Spleen (tissue), 7 donors: ENCODE data around the gene WDR64.

ENCODE experiments used
- POLR2AphosphoS5 ChIP-seq, 3 donors: sonication (generic); formaldehyde crosslinking; IDR thresholded peaks; one replicate each; pipeline ENCODE4 v1.5.1; 2017; ENCODE audit warnings: antibody characterized with exemption in 3 of 3
- TF ChIP-seq, protein P1 (sequence below), 11 experiments: fragments of 200-600 bp in 7 of 11; fragments of 450-650 bp in 4 of 11; sonication (generic) in 4 of 11; IDR thresholded peaks in 8 of 11; conservative IDR thresholded peaks in 3 of 11; 1 replicate in 7 of 11; 2 replicates in 4 of 11; pipeline versions ENCODE4 v1.4.0 to v1.8.0; 2016 to 2021; ENCODE audit warnings: antibody characterized with exemption in 11 of 11, inconsistent platforms in 4 of 11, mild to moderate bottlenecking in 1 of 11
- donor health status: DM: no; HTN: no; CAD: no; lungs with moderate emphysema.
- donor health status: DM: no; HTN: no; CAD: no.
- donor health status: DM: no; HTN: no; CAD: no.

DNA sequence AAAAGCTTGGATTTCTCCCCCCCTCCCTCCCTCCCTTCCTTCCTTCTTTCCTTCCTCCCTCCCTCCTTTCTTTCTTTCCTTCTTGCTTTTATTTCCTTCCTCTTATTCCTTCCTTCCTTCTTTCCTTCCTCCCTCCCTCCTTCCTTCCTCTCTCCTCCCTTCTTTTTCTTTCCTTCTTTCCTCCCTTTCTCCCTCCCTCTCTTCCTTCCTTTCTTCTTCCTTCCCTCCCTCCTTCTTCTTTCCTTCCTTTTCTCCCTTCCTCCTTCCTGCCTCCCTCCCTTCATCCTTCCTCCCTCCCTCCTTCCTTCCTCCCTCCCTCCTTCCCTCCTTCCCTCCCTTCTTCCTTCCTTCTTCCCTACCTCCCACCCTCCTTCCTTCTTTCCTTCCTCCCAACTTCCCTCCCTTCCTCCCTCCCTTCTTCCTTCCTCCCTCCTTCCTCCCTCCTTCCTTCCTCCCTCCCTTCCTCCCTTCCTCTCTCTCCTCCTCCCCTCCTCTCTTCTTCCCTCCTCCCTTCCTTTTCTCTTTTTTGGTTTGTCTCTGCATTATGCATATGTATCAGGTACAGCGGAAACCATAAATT is 22.8 kb downstream of the WDR64 start:
- TF ChIP-seq, protein P1, sequence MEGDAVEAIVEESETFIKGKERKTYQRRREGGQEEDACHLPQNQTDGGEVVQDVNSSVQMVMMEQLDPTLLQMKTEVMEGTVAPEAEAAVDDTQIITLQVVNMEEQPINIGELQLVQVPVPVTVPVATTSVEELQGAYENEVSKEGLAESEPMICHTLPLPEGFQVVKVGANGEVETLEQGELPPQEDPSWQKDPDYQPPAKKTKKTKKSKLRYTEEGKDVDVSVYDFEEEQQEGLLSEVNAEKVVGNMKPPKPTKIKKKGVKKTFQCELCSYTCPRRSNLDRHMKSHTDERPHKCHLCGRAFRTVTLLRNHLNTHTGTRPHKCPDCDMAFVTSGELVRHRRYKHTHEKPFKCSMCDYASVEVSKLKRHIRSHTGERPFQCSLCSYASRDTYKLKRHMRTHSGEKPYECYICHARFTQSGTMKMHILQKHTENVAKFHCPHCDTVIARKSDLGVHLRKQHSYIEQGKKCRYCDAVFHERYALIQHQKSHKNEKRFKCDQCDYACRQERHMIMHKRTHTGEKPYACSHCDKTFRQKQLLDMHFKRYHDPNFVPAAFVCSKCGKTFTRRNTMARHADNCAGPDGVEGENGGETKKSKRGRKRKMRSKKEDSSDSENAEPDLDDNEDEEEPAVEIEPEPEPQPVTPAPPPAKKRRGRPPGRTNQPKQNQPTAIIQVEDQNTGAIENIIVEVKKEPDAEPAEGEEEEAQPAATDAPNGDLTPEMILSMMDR (IDR thresholded peaks at IDR 0.05 in 8 of 11, conservative IDR thresholded peaks at IDR 0.05 in 3 of 11): no peak
- no peak for TF ChIP-seq POLR2AphosphoS5 (IDR thresholded peaks at IDR 0.05)
